ENCODE data around the gene TSTD1.
"Not testable (repeated sequence)": the region's sequence is repeated elsewhere in the genome, so short reads cannot be mapped to it uniquely, and the experiment has no call there.

The TSTD1 gene

GRCh38 chr1:161006563-161006962, 32.2 kb downstream of the TSTD1 start:
- no peak for DNase-seq

GRCh38 chr1:161001525-161001924, 37.2 kb downstream of the TSTD1 start:
- no peak for DNase-seq

DNA sequence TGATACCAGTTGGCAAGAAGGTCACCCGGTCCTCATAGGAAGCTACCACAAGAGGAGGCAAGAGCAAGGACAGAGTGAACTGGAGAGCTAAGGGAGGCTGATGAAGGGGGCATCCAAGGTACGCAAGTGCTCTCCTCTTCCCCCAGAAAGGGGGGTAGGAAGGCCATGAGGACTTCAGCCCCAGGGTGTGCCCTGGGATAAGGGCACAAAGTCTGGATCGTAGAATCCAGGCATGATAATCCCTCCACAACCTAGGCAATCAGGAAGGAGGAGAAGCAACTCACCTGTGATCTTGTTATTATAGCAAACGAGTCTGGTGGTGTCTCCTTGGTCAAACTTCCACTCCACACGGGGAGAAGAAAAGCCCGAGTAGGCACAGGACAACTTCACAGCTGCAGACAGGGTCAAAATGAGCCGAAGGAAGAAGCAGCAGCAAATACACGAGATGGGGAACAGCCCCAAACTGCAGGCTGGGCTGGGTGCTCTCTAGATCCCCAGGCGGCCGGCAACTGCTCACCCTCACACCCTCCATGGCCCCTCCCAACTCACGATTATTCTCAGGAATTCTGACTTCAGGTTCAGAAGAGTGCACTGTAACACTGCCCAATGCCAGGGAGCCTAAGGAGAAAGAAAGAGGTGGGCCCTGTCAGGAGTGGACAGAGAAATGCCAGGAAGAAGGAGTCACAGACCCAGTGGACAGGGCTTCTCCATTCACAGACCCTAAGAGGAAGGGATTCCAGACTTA, 37.9 kb downstream of the TSTD1 start:
- DNase-seq: no peak

- DNase-seq: no peak
These were observed 39.4 kb downstream of the TSTD1 start for GRCh38 chr1:160999376-160999775.

DNA sequence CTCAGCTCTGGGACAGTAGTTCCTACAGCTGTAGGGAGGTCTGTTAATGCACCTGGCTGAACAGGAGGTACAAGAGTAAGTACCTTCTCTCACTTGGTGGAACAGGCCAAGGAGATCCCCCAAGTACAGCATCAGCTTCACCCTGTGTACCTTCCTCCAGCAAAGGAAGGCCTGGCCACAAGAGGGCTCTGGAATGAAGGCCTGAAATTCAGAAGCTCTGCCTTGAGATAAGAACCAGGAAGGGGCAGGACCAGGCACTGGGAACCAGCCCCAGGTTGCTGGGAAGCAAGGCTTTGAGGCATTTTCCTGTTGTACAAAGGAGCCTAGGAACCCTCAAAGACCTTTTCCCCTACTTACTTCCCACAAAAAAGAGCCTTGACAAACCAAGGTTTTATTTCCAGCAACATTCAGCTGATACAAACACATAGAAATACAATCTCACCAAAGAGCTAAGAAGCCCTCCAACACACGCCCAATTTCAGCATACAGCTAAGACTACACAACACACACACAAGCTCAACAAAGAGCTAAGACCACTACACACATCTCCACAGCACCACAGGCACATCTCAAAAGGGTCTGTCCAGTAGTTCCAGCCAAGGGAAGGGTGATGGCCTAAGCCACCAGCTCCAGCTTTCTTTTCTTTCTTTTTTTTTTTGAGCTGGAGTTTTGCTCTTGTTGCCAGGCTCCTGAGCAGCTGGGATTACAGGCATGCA, 41.3 kb downstream of the TSTD1 start:
- peak; percentile 83 to 84 for DNase-seq

GRCh38 chr1:160996178-160996577, 42.6 kb downstream of the TSTD1 start:
- DNase-seq: no peak

DNA sequence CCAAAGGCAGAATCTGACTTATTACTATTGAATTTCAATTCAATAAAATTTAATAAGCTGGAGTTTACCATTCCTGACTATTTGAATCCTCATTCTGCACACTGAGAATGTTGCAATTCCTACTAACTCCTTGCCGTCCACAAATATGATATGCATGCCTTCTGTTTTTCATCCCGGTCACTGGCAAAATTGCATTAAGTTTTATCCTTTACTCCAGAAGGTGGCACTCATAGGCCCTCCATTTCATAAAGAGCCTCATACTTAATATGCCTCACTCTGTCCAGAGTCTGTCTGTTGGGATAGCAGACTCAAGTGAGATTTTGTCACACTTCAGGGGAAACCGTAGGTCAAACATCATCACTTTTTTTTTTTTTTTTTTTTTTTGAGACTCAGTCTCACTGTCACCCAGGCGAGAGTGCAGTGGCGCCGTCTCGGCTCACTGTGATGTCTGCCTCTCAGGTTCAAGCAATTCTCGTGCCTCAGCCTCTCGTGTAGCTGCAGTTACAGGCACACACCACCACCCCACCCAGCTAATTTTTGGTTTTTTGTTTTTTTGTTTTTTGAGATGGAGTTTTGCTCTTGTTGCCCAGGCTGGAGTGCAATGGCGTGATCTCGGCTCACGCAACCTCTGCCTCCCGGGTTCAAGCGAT, 45.1 kb downstream of the TSTD1 start:
- peak; percentile 56 to 58 for DNase-seq

DNA sequence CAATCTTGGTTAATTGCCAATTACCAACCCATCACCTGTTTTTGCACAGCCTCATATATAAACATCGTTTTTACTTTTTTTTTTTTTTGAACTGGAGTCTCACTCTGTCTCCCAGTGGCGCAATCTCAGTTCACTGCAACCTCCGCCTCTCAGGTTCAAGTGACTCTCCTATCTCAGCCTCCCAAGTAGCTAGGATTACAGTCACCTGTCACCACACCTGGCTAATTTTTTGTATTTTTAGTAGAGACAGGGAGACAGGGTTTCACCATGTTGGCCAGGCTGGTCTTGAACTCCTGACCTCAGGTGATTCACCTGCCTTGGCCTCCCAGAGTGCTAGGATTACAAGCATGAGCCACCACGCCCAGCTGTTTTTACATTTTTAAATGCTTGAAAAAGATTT, 46.7 kb downstream of the TSTD1 start:
- not testable (repeated sequence) for DNase-seq

All from Kasumi-1 (cell line).